Right lobe of liver (tissue), 4 donors: ENCODE data around the gene BRDT.

Source experiments
- POLR2A ChIP-seq: fragments of 450-650 bp; IDR thresholded peaks from one replicate; pipeline ENCODE4 v1.6.1; 2017; ENCODE audit warnings: antibody characterized with exemption, mild to moderate bottlenecking
- TF ChIP-seq, protein P1 (sequence below), 4 donors: fragments of 200-600 bp in 3 of 4; fragments of 450-650 bp in 1 of 4; IDR thresholded peaks; one replicate each; pipeline versions ENCODE4 v1.5.1 to v1.8.0; 2016 to 2022; ENCODE audit warnings: antibody characterized with exemption in 4 of 4, mild to moderate bottlenecking in 2 of 4
- donor health status: DM: no; HTN: no; CAD: no.
- donor health status: DM: no; HTN: no; CAD: no.
- donor health status: DM: no; HTN: yes; CAD: no.

DNA sequence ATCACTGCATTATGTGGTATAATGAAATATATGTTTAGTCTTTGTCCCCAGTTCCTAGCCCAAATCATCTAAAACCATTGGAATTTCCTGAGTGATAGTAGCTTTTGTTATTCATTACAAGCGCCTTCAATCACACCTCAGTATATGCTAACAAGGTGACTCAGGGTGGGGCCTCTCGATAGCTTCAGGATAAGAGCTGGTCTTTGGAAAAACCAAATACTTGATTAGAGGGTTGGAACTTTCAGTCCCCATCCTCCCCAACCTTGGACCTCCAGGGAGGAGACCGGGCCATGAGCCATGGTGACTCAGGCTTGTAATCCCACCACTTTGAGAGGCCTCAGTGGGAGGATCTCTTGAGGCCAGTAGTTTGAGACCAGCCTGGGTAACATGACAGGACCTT, 5.1 kb upstream of the BRDT start:
- TF ChIP-seq, protein P1, sequence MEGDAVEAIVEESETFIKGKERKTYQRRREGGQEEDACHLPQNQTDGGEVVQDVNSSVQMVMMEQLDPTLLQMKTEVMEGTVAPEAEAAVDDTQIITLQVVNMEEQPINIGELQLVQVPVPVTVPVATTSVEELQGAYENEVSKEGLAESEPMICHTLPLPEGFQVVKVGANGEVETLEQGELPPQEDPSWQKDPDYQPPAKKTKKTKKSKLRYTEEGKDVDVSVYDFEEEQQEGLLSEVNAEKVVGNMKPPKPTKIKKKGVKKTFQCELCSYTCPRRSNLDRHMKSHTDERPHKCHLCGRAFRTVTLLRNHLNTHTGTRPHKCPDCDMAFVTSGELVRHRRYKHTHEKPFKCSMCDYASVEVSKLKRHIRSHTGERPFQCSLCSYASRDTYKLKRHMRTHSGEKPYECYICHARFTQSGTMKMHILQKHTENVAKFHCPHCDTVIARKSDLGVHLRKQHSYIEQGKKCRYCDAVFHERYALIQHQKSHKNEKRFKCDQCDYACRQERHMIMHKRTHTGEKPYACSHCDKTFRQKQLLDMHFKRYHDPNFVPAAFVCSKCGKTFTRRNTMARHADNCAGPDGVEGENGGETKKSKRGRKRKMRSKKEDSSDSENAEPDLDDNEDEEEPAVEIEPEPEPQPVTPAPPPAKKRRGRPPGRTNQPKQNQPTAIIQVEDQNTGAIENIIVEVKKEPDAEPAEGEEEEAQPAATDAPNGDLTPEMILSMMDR (IDR thresholded peaks at IDR 0.05) = no peak
- TF ChIP-seq POLR2A = no peak
